Activated CD4-positive, alpha-beta T cell treated with anti-CD3 and anti-CD28 coated beads for 4 hours (primary cell): ENCODE results near the gene IBA57.
"Not testable (repeated sequence)": the region's sequence is repeated elsewhere in the genome, so short reads cannot be mapped to it uniquely, and the experiment has no call there.

Source experiments
- DNase-seq, 2 donors: peaks; one replicate each; pipeline ENCODE4 v3.0.0-alpha.2; 2020

IBA57 gene

DNA sequence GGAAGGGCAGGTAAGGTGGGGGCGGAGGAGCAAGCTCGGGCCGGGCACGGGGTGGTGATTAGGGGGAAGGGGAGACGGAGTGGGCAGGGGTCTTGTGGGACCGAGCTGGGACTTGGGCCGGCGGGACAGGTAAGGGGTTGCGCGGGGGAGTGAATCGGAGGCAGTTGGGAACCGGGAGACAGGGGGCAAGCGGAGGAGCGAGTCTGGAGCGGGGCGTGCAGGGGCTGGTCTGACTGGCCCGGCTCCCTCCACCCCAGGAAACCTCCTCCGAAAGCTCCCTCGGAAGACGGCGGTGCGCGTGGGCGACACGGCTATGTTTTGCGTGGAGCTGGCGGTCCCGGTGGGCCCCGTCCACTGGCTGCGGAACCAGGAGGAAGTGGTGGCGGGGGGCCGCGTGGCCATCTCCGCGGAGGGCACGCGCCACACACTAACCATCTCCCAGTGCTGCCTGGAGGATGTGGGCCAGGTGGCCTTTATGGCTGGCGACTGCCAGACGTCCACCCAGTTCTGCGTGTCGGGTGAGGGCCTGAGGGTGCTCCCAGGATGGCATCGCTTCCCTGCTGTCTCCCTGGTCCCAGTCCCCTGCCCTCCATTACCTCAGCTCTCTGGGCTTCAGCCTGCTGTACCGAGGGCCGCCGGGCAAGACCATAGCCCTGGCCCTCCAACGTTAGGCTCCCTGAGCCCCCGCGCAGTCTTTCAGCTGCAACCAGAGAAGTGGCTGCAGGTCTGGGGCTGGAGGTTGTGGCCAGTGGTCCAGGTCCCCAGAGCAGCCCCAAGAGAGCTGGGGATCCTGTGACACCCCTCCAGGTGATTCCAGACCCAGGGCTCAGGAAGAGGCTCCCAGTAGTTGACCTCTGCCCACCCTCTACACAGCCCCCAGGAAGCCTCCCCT is 48.6 kb downstream of the IBA57 start:
- DNase-seq, result no peak

GRCh38 chr1:228214921-228215662 is 49.5 kb downstream of the IBA57 start:
- DNase-seq, result no peak

GRCh38 chr1:228215663-228216116 is 50.1 kb downstream of the IBA57 start:
- DNase-seq, result no peak

- DNase-seq, result no peak
Observed at GRCh38 chr1:228216371-228217320, 51.0 kb downstream of the IBA57 start.

DNA sequence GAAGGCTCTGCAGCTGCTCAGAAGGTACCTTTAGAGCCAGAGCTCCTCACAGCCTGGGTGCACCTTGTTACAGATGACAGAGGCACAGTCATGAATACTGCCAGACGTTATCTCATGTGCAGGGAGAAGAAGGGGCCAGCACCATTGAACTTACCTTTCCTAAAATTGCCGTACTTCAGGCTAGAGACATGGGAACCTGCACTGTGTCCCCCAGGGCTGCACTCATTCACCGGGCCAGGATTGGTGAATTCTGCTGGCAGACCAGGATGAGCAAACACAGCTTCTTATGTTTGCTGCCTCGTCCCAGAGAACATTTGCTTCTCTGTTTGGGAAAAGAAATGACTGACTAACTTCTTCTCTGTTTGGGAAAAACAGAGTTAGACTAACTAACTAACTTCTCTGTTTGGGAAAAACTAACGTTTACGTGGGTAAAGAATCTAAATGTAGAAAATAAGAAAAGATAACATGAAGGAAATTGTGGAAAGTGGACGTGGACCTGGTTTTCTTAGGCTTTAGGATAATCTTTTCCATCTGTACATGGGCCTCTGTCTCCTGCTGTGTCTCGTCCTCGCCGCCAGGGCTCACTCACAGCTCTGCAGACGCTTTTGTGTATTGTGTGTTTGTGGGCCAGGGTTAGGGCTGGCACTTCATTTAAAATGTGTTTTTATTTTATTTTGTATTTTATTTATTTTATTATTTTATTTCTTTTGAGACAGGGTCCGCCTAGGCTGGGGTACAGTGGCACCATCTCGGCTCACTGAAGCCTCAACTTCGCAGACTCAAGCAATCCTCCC is 52.1 kb downstream of the IBA57 start:
- DNase-seq, result no peak

DNA sequence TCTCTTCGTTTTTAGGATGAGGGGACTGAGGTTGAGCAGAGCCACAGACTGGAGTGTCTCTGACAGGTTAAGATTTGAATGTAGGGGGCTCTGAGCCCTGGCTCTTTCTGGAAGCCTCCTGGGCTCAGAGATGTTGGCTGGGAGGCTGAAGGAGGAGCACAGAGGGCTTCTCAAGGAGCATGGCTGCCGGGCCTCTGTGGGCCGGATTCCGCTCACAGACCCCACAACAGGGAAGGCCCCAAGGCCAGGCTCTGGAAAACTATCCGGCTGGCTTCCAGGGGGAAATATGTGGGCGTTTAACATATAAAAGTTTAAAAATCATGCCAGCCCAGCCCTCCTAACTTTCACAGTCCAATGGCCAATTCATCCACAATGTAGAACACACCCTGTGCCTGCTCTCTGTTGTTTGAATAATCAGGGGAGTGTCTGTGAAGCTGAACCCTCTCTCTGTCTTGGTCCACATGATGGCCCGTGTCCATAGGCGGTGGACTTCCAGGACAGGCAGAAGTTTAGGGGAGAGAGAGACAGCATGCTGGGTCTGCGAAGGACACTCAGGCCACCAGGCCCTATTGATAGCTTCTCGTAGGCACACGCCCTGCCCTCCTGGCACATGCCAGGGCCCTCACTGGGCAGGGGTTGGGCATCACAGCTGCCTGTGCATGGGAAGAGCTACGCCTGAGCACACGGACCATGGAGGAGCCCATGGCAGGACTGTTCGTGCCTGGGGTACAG is 53.1 kb downstream of the IBA57 start:
- DNase-seq, result no peak

DNA sequence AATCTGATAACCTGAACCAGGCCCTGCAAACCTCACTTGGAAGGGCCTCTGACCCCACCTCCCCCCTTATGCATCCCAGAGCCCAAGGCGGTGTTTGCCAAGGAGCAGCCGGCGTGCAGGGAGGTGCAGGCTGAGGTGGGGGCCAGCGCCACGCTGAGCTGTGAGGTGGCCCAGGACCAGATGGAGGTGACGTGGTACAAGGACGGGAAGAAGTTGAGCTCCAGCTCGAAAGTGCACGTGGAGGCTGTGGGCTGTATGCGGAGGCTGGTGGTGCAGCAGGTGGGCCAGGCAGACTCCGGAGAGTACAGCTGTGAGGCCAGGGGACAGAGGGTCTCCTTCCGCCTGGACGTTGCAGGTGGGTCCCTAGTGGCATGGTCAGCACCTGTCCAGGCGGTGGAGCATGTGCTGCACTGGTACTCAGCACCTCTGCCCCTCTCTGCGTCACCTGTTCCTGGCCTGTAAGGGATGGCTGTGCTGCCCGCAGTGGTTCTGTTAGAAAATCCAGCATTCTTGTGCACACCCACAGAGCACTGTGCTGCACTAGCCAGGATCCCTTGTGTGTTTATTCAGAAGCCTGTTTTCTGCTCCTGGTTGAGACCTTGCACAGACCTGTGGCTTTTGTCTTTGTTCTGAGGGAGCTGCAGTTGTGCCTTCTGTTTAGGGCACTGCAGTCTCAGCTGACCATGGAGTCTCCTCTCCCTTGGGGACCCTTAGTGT is 53.8 kb downstream of the IBA57 start:
- DNase-seq, result no peak

GRCh38 chr1:228219962-228220780 is 54.6 kb downstream of the IBA57 start:
- DNase-seq, result no peak

- not testable (repeated sequence) for DNase-seq
Observed at GRCh38 chr1:228221097-228221496, 55.5 kb downstream of the IBA57 start.

GRCh38 chr1:228222548-228222947 is 56.9 kb downstream of the IBA57 start:
- DNase-seq, result no peak

DNA sequence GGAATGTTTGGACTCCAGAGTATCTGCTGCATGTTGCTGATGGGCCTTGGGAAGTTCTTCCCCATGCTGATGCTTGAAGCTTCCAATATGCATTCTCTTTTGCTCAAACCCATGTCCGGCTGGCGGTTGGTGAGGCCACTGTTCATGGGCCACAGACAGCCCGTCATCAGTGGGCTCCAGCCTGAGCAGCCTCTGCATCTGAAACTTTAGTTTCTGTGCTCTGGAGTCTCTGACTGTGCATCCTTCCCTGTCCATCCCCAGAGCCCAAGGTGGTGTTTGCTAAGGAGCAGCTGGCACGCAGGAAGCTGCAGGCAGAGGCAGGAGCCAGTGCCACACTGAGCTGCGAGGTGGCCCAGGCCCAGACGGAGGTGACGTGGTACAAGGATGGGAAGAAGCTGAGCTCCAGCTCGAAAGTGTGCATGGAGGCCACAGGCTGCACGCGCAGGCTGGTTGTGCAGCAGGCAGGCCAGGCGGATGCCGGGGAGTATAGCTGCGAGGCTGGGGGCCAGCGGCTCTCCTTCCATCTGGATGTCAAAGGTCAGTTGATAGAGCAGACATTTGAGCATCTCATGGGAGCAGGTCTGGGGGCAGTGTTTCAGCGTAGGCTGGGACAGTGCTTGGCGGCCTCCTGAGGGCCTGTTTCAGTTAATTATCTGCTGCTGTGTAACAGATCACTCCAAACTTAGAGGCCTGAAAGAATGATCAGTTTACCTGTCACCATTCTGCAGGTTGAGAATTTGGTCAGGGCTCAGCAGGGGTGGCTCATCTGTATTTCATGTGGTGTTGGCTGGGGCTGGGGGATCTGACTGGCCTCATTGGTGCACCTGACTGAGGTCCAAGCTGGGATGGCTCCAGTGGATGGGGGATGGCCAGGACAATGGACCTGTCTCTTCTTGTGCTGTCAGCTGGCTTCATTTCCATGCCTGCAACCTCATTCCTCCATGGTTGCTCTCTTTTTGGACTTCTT is 58.9 kb downstream of the IBA57 start:
- DNase-seq, result no peak

DNA sequence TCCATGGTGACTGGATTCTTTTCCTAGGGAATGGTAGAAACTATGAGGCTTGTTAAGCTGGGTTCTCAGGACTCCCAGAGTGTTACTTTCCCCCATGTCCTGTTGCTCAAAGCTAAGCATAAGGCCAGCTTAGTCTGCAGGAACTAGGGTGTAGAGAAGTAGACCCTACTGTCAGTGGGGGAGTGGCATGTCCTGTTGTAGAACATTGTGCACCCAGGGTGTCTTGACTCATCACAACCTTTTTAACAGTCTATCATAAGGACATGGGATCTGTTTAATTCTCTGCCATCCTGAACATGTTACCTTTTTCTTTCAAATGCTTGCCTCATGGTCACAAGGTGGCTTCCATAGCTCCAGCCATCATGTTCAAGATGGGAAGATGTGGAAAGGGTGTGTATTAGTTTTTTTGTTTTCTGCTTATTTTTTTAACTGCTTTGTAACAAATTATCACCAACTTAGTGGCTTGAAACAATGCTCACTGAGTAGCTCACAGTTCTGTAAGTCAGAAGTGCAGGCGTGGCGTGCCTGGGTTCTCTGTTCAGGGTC is 59.6 kb downstream of the IBA57 start:
- no peak for DNase-seq

- DNase-seq, result no peak
Observed at GRCh38 chr1:228225740-228226139, 60.1 kb downstream of the IBA57 start.

- no peak for DNase-seq
Observed at GRCh38 chr1:228226141-228226874, 60.7 kb downstream of the IBA57 start.

GRCh38 chr1:228226956-228227791 is 61.6 kb downstream of the IBA57 start:
- no peak for DNase-seq

- DNase-seq, result not testable (repeated sequence)
Observed at GRCh38 chr1:228228147-228228546, 62.5 kb downstream of the IBA57 start.
